ENCODE results near the gene ADARB2. TPM values are rescaled to one million over a fixed set of nuclear protein-coding genes. Genes with fewer than 3 reads are reported as not detected.

Gene ADARB2
- total RNA-seq, 6 donors from 2014 or later, result 0.69 to 5.2 (median 1.8) TPM

DNA sequence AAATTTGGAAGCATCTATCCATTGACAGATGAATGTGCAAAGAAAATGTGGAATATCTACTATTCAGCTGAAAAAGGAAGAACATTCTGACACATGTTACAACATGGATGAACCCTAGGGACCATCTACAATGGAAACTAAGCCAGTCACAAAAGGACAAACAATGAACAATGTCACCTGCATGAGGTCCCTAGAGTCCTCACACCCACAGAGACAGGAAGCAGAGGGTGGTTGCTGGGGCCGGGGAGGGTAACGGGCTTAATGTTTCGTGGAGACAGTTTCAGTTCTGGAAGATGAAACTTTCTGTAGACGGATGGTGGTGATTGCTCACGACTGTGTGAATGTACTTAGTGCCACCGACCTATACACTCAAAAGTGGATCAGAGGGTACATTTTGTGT lies 282.9 kb downstream of the ADARB2 start:
- no peak for ATAC-seq (ENCODE audit: low FRiP score in 2 of 2)
- 68 to 88% methylated on average over 6 of the region's 6 CpGs for WGBS, 2 donors
- no peak for TF ChIP-seq POLR2AphosphoS5 (IDR thresholded peaks at IDR 0.05)
- no peak for TF ChIP-seq CTCF (IDR thresholded peaks at IDR 0.05)
- no peak for TF ChIP-seq POLR2A (IDR thresholded peaks at IDR 0.05)
- TF ChIP-seq EP300 (IDR thresholded peaks at IDR 0.05), result no peak
- Histone ChIP-seq H3K4me1 (peaks cover 0 to 3% (median 0%) of the 10 kb centered on the region in 4 donors), H3K36me3 (no peaks in the 10 kb centered on the region), H3K27ac (no peak overlapping the region), H3K4me3 (no peak overlapping the region), H3K9me3 (no peaks in the 10 kb centered on the region), H3K27me3 (no peaks in the 10 kb centered on the region)
- no peak for DNase-seq

DNA sequence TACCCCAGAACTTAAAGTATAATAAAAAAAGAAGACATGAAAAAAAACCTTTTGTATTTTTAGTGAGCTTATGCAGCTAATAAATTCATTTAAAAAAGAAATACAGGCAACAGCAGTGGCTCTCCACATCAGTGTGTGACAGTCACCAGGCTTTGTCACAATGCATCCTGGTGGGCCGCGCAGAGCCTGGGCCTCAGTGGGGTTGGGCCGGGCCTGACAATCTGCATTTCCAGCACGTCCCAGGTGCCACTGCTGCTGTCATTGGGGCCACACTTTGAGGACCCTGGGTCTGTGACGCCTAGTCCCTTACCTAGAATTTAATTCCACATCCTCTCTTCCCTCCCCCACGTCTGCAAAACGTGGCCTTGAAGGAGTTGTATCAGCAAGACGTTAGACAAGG lies 284.5 kb downstream of the ADARB2 start:
- Histone ChIP-seq H3K4me1 (peaks cover 0 to 9% (median 0%) of the 10 kb centered on the region in 4 donors), H3K9me3 (no peaks in the 10 kb centered on the region), H3K27ac (no peak overlapping the region), H3K4me3 (no peak overlapping the region), H3K36me3 (no peaks in the 10 kb centered on the region), H3K27me3 (no peaks in the 10 kb centered on the region)
- DNase-seq (no peak), ATAC-seq (ENCODE audit: low FRiP score in 2 of 2) (no peak)
- 70 to 78% methylated on average over 8 of the region's 8 CpGs for WGBS, 2 donors
- TF ChIP-seq POLR2AphosphoS5 (IDR thresholded peaks at IDR 0.05) (no peak), EP300 (IDR thresholded peaks at IDR 0.05) (no peak), POLR2A (IDR thresholded peaks at IDR 0.05) (no peak), CTCF (IDR thresholded peaks at IDR 0.05) (no peak)

GRCh38 chr10:1451941-1452340 lies 285.4 kb downstream of the ADARB2 start:
- no peak for TF ChIP-seq CTCF (IDR thresholded peaks at IDR 0.05)
- TF ChIP-seq POLR2AphosphoS5 (IDR thresholded peaks at IDR 0.05), result peak in 1 of 2 donors; percentile 45
- no peak for TF ChIP-seq EP300 (IDR thresholded peaks at IDR 0.05)
- no peak for TF ChIP-seq POLR2A (IDR thresholded peaks at IDR 0.05)
- Histone ChIP-seq H3K27ac (no peak overlapping the region), H3K9me3 (no peaks in the 10 kb centered on the region), H3K4me3 (no peak overlapping the region), H3K27me3 (no peaks in the 10 kb centered on the region), H3K4me1 (peaks cover 0 to 9% (median 0%) of the 10 kb centered on the region in 4 donors), H3K36me3 (no peaks in the 10 kb centered on the region)
- ATAC-seq (ENCODE audit: low FRiP score in 2 of 2), result no peak
- no peak for DNase-seq
- 82 to 96% methylated on average over 4 to 7 of the region's 7 CpGs for WGBS, 2 donors

DNA sequence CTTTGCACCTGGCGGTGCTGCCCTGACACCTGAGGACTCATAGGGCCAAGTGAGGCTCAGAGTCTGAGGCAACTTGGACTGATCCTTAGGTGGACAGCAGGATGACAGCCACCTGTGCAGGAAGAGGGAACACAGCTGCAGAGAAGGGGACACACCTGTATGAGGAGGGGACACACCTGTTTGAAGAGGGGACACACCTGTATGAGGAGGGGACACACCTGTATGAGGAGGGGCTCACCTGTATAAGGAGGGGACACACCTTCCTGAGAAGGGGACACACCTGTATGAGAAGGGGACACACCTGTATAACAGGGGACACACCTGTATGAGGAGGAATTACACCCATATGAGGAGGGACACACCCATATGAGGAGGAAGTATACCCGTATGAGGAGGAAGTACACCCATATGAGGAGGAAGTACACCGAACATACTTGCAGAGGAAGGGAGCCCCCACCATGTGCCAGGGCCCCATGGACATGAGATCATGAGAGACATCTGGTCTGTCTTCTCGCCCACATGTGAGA lies 285.9 kb downstream of the ADARB2 start:
- Histone ChIP-seq H3K27me3 (no peaks in the 10 kb centered on the region), H3K4me1 (peaks cover 0 to 9% (median 0%) of the 10 kb centered on the region in 4 donors), H3K4me3 (no peak overlapping the region), H3K27ac (no peak overlapping the region), H3K9me3 (no peaks in the 10 kb centered on the region), H3K36me3 (no peaks in the 10 kb centered on the region)
- ATAC-seq (ENCODE audit: low FRiP score in 2 of 2) (no peak), DNase-seq (no peak)
- WGBS, 2 donors, result 56 to 58% methylated on average over 3 to 4 of the region's 4 CpGs
- TF ChIP-seq POLR2AphosphoS5 (IDR thresholded peaks at IDR 0.05), result no peak
- TF ChIP-seq EP300 (IDR thresholded peaks at IDR 0.05), result no peak
- TF ChIP-seq CTCF (IDR thresholded peaks at IDR 0.05), result no peak
- no peak for TF ChIP-seq POLR2A (IDR thresholded peaks at IDR 0.05)

DNA sequence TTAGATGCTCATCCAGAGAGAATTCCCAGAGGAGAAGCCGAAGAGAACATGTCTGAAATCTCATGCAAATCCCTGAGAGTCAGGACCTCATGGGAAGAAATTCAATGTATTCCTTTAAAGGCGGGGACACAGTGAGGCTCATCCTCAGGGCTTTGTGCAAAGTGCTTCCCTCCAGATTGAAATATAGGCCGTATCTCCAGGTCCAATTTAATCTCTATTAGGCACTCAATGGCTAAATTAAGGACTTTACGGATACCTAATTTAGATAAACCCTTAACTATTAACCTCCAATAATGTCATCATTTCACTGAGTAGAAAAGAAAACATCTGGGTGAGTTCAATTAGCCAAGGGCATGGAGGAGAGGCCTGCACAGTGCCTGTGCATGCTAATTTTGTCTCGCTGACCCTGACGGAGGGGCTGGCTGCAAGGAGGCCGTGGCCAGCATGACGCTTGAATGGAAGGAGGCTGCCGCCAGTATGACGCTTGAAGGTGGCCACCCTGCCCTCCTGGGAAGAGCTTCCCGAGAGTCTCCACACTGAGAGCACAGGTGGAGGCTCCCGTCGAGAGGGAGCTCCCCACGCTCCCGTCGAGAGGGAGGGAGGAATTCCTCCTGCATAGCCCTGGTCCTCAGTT lies 287.6 kb downstream of the ADARB2 start:
- ATAC-seq (ENCODE audit: low FRiP score in 2 of 2) (no peak), DNase-seq (no peak)
- no peak overlapping the region for H3K27ac ChIP-seq
- 65 to 68% methylated on average over 16 of the region's 16 CpGs for WGBS, 2 donors
- H3K4me3 ChIP-seq, result no peak overlapping the region
- H3K9me3 ChIP-seq, result no peaks in the 10 kb centered on the region
- H3K4me1 ChIP-seq, result peaks cover 0 to 9% (median 0%) of the 10 kb centered on the region in 4 donors
- no peaks in the 10 kb centered on the region for H3K36me3 ChIP-seq
- no peak for TF ChIP-seq POLR2AphosphoS5 (IDR thresholded peaks at IDR 0.05)
- TF ChIP-seq EP300 (IDR thresholded peaks at IDR 0.05), result no peak
- no peak for TF ChIP-seq CTCF (IDR thresholded peaks at IDR 0.05)
- no peak for TF ChIP-seq POLR2A (IDR thresholded peaks at IDR 0.05)
- H3K27me3 ChIP-seq, result no peaks in the 10 kb centered on the region
